Measurements from ENCODE around the gene SHTN1. TPM values are rescaled to one million over a fixed set of nuclear protein-coding genes. Genes with fewer than 3 reads are reported as not detected.

The SHTN1 gene
- total RNA-seq, 1 experiment from 2014 or later = 67.8 TPM

- Histone ChIP-seq H3K9me3 (ENCODE audit: control insufficient read depth, insufficient read depth, low read depth, low read length) (no peaks in the 10 kb centered on the region), H3K36me3 (ENCODE audit: control insufficient read depth, insufficient read depth, low read length) (peaks cover 26% of the 10 kb centered on the region), H3K4me3 (ENCODE audit: low read depth in 2 of 2, low read length in 2 of 2) (no peak overlapping the region), H3K27me3 (ENCODE audit: control insufficient read depth, insufficient read depth, low read length) (no peaks in the 10 kb centered on the region), H3K27ac (ENCODE audit: low read length) (no peak overlapping the region), H3K4me1 (ENCODE audit: control insufficient read depth, insufficient read depth, low read length) (no peaks in the 10 kb centered on the region)
- DNase-seq (ENCODE audit: low read depth, low spot score) (no peak), ATAC-seq (no peak)
- ChIA-PET POLR2A (no interaction called here), CTCF (no interaction called here)
- intact Hi-C loops (cut with micrococcal nuclease; ENCODE audit: unreplicated experiment) = no loop called here
- BruUV-seq (replicated peaks) = no TSS peak
- TF ChIP-seq CTCF (IDR thresholded peaks at IDR 0.05) (no peak), REST (IDR thresholded peaks at IDR 0.05; ENCODE audit: insufficient read depth in 1 of 2, low read depth in 2 of 2, low read length in 1 of 2) (no peak)
- in situ Hi-C loops (cut with HindIII; ENCODE audit: low pct_unique_long_range_greater_than_20kb, low sequenced_read_pairs) = no loop called here
Observed at GRCh38 chr10:116915340-116915739, 89.6 kb downstream of the SHTN1 start.

GRCh38 chr10:116913695-116914094 is 91.3 kb downstream of the SHTN1 start:
- intact Hi-C loops (cut with micrococcal nuclease; ENCODE audit: unreplicated experiment) = no loop called here
- TF ChIP-seq POLR2AphosphoS5 (IDR thresholded peaks at IDR 0.05; ENCODE audit: low read depth, low read length) (no peak), SIN3A (IDR thresholded peaks at IDR 0.05; ENCODE audit: borderline replicate concordance, insufficient read depth, low read depth, low read length) (no peak)

GRCh38 chr10:116912162-116912561 is 92.8 kb downstream of the SHTN1 start:
- ChIA-PET POLR2A (no interaction called here), CTCF (no interaction called here)
- in situ Hi-C loops (cut with HindIII; ENCODE audit: low pct_unique_long_range_greater_than_20kb, low sequenced_read_pairs) (no loop called here), intact Hi-C loops (cut with micrococcal nuclease; ENCODE audit: unreplicated experiment) (no loop called here)
- Histone ChIP-seq H3K36me3 (ENCODE audit: control insufficient read depth, insufficient read depth, low read length) (peaks cover 28% of the 10 kb centered on the region), H3K4me1 (ENCODE audit: control insufficient read depth, insufficient read depth, low read length) (no peaks in the 10 kb centered on the region), H3K27me3 (ENCODE audit: control insufficient read depth, insufficient read depth, low read length) (no peaks in the 10 kb centered on the region), H3K4me3 (ENCODE audit: low read depth in 2 of 2, low read length in 2 of 2) (no peak overlapping the region), H3K9me3 (ENCODE audit: control insufficient read depth, insufficient read depth, low read depth, low read length) (no peaks in the 10 kb centered on the region), H3K27ac (ENCODE audit: low read length) (no peak overlapping the region)
- ATAC-seq (no peak), DNase-seq (ENCODE audit: low read depth, low spot score) (no peak)
- no TSS peak for BruUV-seq (replicated peaks)
- TF ChIP-seq TCF7L2 (IDR thresholded peaks at IDR 0.05; ENCODE audit: low read depth, low read length) = no peak

More at GRCh38 chr10:116913695-116914094, 91.3 kb downstream of the SHTN1 start:
- ATAC-seq (no peak), DNase-seq (ENCODE audit: low read depth, low spot score) (no peak)
- Histone ChIP-seq H3K27ac (ENCODE audit: low read length) (no peak overlapping the region), H3K36me3 (ENCODE audit: control insufficient read depth, insufficient read depth, low read length) (peaks cover 22% of the 10 kb centered on the region), H3K9me3 (ENCODE audit: control insufficient read depth, insufficient read depth, low read depth, low read length) (no peaks in the 10 kb centered on the region), H3K4me1 (ENCODE audit: control insufficient read depth, insufficient read depth, low read length) (no peaks in the 10 kb centered on the region), H3K4me3 (ENCODE audit: low read depth in 2 of 2, low read length in 2 of 2) (no peak overlapping the region), H3K27me3 (ENCODE audit: control insufficient read depth, insufficient read depth, low read length) (no peaks in the 10 kb centered on the region)
- ChIA-PET POLR2A (no interaction called here), CTCF (no interaction called here)
- in situ Hi-C loops (cut with HindIII; ENCODE audit: low pct_unique_long_range_greater_than_20kb, low sequenced_read_pairs) = no loop called here
- no TSS peak for BruUV-seq (replicated peaks)
